Measurements from ENCODE around the gene MXRA7. TPM values are rescaled to one million over a fixed set of nuclear protein-coding genes. Genes with fewer than 3 reads are reported as not detected.

The MXRA7 gene
- total RNA-seq, 1 donor from 2014 or later, result 236 TPM

GRCh38 chr17:76695059-76695831, 15.5 kb downstream of the MXRA7 start:
- no peak for TF ChIP-seq CTCF (IDR thresholded peaks at IDR 0.05; ENCODE audit: partially characterized antibody, unreplicated experiment)
- Mint-ChIP-seq H3K4me3 (ENCODE audit: unreplicated experiment) (peak overlapping the region; percentile 52), H3K36me3 (ENCODE audit: unreplicated experiment) (no peaks in the 10 kb centered on the region), H3K27ac (ENCODE audit: unreplicated experiment) (peak overlapping the region; percentile 90), H3K27me3 (ENCODE audit: unreplicated experiment) (peaks cover 6% of the 10 kb centered on the region), H3K4me1 (ENCODE audit: low read depth, unreplicated experiment) (peaks cover 34% of the 10 kb centered on the region), H3K9me3 (ENCODE audit: unreplicated experiment) (peaks cover 16% of the 10 kb centered on the region)
- DNase-seq, result no peak

- DNase-seq, result no peak
- Mint-ChIP-seq H3K4me3 (ENCODE audit: unreplicated experiment) (peak overlapping the region; percentile 49), H3K27me3 (ENCODE audit: unreplicated experiment) (peaks cover 4% of the 10 kb centered on the region), H3K9me3 (ENCODE audit: unreplicated experiment) (peaks cover 10% of the 10 kb centered on the region), H3K36me3 (ENCODE audit: unreplicated experiment) (no peaks in the 10 kb centered on the region), H3K27ac (ENCODE audit: unreplicated experiment) (peak overlapping the region; percentile 62), H3K4me1 (ENCODE audit: low read depth, unreplicated experiment) (peaks cover 34% of the 10 kb centered on the region)
- no peak for TF ChIP-seq CTCF (IDR thresholded peaks at IDR 0.05; ENCODE audit: partially characterized antibody, unreplicated experiment)
Observed at GRCh38 chr17:76691379-76692191, 19.2 kb downstream of the MXRA7 start.

GRCh38 chr17:76690596-76691280, 20.0 kb downstream of the MXRA7 start:
- no peaks in the 10 kb centered on the region for H3K36me3 Mint-ChIP-seq (ENCODE audit: unreplicated experiment)
- no peak overlapping the region for H3K27ac Mint-ChIP-seq (ENCODE audit: unreplicated experiment)
- H3K4me3 Mint-ChIP-seq (ENCODE audit: unreplicated experiment), result no peak overlapping the region
- no peak for DNase-seq
- no peak for TF ChIP-seq CTCF (IDR thresholded peaks at IDR 0.05; ENCODE audit: partially characterized antibody, unreplicated experiment)
- H3K27me3 Mint-ChIP-seq (ENCODE audit: unreplicated experiment), result peaks cover 6% of the 10 kb centered on the region
- H3K4me1 Mint-ChIP-seq (ENCODE audit: low read depth, unreplicated experiment), result peaks cover 35% of the 10 kb centered on the region
- H3K9me3 Mint-ChIP-seq (ENCODE audit: unreplicated experiment), result peaks cover 7% of the 10 kb centered on the region

GRCh38 chr17:76689859-76690258, 20.9 kb downstream of the MXRA7 start:
- no peak for TF ChIP-seq CTCF (IDR thresholded peaks at IDR 0.05; ENCODE audit: partially characterized antibody, unreplicated experiment)
- peaks cover 31% of the 10 kb centered on the region for H3K4me1 Mint-ChIP-seq (ENCODE audit: low read depth, unreplicated experiment)
- H3K27me3 Mint-ChIP-seq (ENCODE audit: unreplicated experiment), result peaks cover 4% of the 10 kb centered on the region
- DNase-seq, result no peak
- H3K4me3 Mint-ChIP-seq (ENCODE audit: unreplicated experiment), result no peak overlapping the region
- no peak overlapping the region for H3K27ac Mint-ChIP-seq (ENCODE audit: unreplicated experiment)
- H3K36me3 Mint-ChIP-seq (ENCODE audit: unreplicated experiment), result no peaks in the 10 kb centered on the region
- H3K9me3 Mint-ChIP-seq (ENCODE audit: unreplicated experiment), result peaks cover 5% of the 10 kb centered on the region

Measured in glutamatergic neuron (in vitro differentiated cells).